ENCODE results near the gene CDIPT.

- TF ChIP-seq CTCF (IDR thresholded peaks at IDR 0.05) (no peak), POLR2AphosphoS5 (IDR thresholded peaks at IDR 0.05) (no peak), POLR2A (IDR thresholded peaks at IDR 0.05) (no peak)
Observed at GRCh38 chr16:29878172-29878571, 15.1 kb upstream of the CDIPT start.
